HUES6 (cell line): ENCODE results near the gene BRD1.
A peak's percentile ranks its signal among the peaks of the same experiment; 100 is the strongest.
"Not testable (repeated sequence)": the region's sequence is repeated elsewhere in the genome, so short reads cannot be mapped to it uniquely, and the experiment has no call there.

Source experiments
- H3K27ac ChIP-seq: 2 replicates; pipeline ENCODE4 v1.7.0; 2013; ENCODE audit warnings: low read depth, mild to moderate bottlenecking, low read length, inconsistent platforms
- H3K27me3 ChIP-seq: 2 replicates; pipeline ENCODE4 v1.6.1; 2013; ENCODE audit warnings: low read length; ENCODE audit not compliant: control insufficient read depth, insufficient read depth
- H3K36me3 ChIP-seq: 2 replicates; pipeline ENCODE4 v1.6.1; 2013; ENCODE audit warnings: low read length; ENCODE audit not compliant: control insufficient read depth, insufficient read depth
- H3K4me1 ChIP-seq: 2 replicates; pipeline ENCODE4 v1.6.1; 2013; ENCODE audit warnings: low read length; ENCODE audit not compliant: control insufficient read depth, insufficient read depth
- H3K4me3 ChIP-seq: 2 replicates; pipeline ENCODE4 v1.5.1; 2013; ENCODE audit warnings: low read depth, low read length
- H3K9ac ChIP-seq: one replicate; pipeline ENCODE4 v1.6.1; 2013; ENCODE audit warnings: mild to moderate bottlenecking, low read length
- H3K9me3 ChIP-seq: 2 replicates; pipeline ENCODE4 v1.6.1; 2013; ENCODE audit warnings: low read depth, low read length; ENCODE audit not compliant: control insufficient read depth, insufficient read depth

The BRD1 gene

DNA sequence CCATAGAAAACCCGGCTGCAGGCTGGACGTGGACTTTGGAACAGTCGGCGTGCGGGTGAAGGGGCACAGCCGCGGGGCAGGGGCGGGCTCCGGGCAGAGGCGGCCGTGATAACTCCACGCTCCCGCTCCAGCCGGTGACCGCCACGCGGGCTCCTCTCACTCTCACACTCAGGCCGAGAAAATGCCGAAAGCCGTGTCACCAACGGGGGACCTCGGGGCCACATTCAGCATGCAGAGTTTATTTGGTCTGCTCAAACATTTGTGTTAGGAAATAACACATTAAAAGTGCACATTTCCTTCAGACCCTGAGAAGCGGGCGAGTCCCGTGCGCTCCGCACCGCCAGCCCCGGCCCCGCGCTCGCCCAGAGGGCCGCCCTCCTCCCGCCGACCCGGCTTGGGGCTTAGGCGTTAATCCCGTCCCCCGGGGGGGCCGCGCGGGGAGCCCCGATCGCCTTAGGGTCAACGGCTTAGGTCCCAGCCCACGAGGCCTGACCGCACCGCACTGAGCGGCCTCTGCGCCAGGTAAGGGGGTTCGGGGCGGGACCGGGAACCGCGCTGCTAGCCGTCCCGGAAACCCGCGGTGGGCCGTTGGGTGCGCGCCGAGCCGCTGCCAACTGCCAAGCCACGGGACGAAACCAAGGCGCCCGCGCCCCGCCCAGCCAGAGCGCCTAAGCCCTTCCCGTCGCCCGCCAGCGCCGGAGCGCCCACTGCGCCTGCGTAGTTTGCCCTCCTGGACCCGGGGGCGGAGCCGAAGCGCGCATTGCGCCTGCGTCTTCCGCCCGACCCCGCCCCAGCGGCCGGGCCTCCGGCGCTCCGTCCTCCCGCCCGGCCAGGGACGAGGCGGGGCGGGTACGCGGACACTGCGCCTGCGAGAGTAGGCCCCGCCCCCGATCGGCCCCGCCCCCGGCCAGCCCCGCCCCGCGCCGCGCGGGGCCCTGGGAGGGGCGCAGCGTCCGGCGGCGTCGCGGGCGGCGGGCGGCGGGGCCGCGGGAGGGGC lies 25.5 kb upstream of the BRD1 start, which contains the start of gene ZBED4:
Gene ZBED4 (plus strand): TSS at position 947 of the 997 bp plus-strand sequence. CDS start 29,819 bp downstream, outside the sequence.
- peak within 1 kb of the TSS; percentile 98 for H3K4me3 ChIP-seq
- H3K27ac ChIP-seq, result peak within 1 kb of the TSS; percentile 38; the same call in 1 of the 2 replicates
- H3K9ac ChIP-seq, result peak within 1 kb of the TSS; percentile 78
- peaks cover 16% of the 10 kb centered on the region for H3K4me1 ChIP-seq
- no peaks in the 10 kb centered on the region for H3K9me3 ChIP-seq
- H3K36me3 ChIP-seq, result 0 out of 2 replicates have a peak, but pooled peaks cover 3% of the 10 kb centered on the region
- peaks cover 50% of the 10 kb centered on the region for H3K27me3 ChIP-seq

DNA sequence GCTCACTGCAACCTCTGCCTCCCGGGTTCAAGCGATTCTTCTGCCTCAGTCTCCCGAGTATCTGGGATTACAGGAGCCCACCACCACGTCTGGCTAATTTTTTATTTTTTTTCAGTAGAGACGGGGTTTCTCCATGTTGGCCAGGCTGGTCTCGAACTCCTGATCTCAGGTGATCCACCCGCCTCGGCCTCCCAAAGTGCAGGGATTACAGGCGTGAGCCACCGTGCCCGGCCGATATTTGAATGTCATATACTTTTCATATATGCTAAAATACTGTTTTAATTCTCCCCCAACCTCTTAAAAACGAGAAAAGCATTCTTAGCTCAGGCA lies 24.9 kb upstream of the BRD1 start:
- peak overlapping the region; percentile 80 for H3K4me3 ChIP-seq
- not testable (repeated sequence) for H3K9ac ChIP-seq, H3K27ac ChIP-seq

DNA sequence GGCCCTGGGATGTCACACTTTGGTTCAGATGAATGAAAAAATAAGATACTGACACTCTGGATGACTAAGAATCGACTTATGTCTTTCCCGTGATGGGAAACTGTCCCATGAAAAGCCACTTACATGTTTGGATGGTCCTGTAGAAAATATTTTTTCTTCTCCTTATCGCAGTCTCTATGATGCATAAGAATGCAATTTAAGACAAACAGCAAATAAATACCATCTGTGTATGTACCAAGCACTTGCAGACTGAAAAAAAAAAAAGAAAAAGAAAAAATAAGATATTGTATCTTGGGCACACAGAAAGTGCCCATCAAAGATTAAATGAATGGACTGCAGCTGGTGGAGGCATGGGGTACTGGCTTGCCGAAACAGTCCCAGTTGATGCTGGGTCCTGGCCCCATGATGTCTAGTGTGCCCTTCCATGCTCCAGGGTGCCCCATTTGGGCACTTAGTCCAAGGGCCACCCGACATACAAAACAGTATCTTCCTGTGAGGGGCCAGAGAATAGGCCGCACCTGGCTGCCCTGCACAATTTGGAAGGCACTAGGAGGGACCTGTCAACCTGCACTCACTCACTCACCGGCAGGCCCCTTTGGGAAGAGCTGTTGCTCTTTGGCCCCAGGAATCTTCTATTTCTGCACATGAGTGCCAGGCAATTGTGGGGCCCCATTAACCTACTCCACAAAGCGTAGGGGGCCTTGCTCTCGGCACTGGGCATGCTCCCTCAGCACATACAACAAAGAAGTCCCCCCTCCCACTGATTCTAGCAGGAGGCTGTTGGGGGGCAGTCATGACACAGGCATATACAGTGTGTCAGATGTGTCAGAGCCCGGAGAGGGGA lies 23.5 kb upstream of the BRD1 start:
- Histone ChIP-seq H3K27ac (no peak overlapping the region), H3K36me3 (no peaks in the 10 kb centered on the region), H3K9me3 (no peaks in the 10 kb centered on the region), H3K4me1 (peaks cover 15% of the 10 kb centered on the region), H3K9ac (no peak overlapping the region), H3K4me3 (no peak overlapping the region), H3K27me3 (peaks cover 71% of the 10 kb centered on the region)

More for the DNA sequence above, 24.9 kb upstream of the BRD1 start:
- Histone ChIP-seq H3K4me1 (peaks cover 16% of the 10 kb centered on the region), H3K27me3 (peaks cover 57% of the 10 kb centered on the region)
- H3K9me3 ChIP-seq, H3K36me3 ChIP-seq: not testable (repeated sequence)

DNA sequence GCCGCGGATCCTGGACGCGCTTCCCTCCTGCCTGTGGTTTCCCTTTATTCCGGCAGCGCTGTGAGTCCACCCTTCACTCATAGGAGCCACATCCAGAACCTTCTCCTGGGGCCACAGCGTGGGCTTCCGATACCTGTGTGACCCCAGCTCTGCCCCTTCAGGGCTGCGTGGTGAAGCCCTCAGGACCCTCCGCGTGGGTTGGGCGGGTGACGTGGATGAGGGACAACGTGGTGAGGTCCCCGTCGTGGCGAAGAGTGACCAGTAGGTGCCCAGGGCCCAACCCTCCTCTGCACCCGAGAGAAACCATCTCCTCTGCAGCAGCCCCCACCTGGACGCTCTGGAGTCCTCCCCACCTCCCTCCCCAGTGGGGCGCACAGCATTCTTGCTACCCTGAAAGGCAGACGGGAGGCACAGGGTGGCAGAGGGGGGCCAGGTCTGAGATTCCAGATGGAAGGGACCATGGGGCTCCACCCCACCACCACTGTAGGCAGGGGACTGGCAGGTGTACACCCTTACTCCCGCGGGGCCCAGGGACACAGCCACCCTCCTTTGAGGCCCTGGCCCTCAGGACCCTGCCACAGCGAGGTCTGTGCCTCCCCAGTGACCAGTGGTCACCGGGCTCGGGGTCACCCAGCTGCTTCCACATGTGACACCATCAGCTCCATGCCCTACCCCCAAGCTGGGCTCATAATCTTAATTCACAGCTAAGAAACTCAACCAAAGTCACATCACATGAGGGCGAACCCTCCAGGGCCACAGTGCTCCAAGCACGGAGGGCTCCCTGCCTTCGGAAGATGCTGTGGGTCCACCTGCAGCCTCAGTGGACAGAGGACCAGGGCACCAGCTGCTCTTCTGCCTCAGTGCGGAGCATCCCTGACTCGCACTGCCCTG lies 22.6 kb upstream of the BRD1 start:
- H3K9me3 ChIP-seq, result no peaks in the 10 kb centered on the region
- H3K27ac ChIP-seq, result no peak overlapping the region
- no peak overlapping the region for H3K9ac ChIP-seq
- H3K4me1 ChIP-seq, result peaks cover 6% of the 10 kb centered on the region
- H3K36me3 ChIP-seq, result no peaks in the 10 kb centered on the region
- H3K27me3 ChIP-seq, result peaks cover 80% of the 10 kb centered on the region
- H3K4me3 ChIP-seq, result peak overlapping the region; percentile 65

DNA sequence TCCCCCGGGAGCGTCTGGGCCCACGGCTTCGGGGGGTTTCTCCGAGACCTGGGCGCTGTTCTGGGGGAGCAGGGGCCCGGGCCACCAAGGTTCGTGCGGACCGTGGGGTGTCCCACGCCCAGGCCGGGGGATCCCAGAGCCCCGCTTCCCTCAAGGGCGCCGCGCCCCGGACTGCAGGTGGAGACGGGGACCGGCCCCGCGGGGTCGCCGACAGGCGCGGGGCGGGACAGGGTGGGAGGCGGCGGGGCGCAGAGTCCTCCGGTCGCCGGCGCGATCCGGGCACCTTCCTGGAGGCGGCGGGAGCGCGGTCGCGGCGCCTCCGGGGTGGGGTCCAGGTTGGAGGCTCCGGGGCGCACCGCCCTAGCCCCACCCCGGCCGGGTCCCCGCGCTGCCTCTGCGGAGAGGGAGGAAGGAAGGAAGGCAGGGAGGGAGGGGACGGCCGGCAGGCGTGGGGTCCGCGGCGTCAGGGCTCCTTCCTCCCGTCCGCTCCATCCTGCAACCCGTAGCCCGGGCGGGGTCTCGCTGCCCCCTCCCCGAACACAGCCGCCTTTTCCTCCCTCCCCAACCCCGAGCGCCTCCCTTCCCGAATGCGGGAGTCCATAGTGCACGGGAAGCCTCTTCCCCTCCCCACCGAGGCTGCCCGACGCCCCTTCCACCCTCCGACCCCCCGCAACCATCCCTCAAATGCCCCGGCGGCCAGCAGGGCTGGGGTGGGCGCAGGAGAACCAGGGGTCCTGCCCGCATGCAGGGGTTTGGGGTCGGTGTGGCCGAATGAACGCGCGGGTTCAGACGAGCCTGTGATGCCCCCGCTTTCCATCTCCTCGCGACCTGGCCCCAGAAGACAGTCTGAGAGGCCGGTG lies 21.7 kb upstream of the BRD1 start:
- Histone ChIP-seq H3K4me3 (peak overlapping the region; percentile 65), H3K27me3 (peaks cover 88% of the 10 kb centered on the region), H3K9ac (no peak overlapping the region), H3K4me1 (no peaks in the 10 kb centered on the region), H3K9me3 (no peaks in the 10 kb centered on the region), H3K36me3 (no peaks in the 10 kb centered on the region), H3K27ac (no peak overlapping the region)

DNA sequence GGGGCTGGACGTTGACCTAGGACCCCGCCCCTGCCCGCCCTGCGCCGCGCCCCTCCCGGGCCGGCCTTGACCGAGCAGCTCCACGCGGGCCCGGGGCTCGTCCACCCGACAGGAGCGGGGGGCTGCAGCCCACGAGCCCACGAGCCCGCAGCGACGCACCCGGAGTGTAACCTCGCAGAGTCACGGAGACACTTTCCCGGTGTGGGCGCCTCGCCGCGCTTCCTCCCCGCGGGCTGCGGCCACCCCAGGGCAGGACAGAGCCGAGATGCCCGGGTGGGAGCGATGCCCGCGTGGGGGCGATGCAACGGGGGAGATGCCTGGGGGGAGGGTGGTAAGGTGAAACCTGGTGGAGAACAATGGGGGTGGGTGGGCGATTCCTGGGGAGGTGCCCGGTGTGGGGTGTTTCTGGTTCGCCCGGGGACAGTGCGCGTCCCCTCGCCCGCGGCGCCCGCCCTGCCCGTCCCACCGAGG lies 21.1 kb upstream of the BRD1 start:
- H3K27ac ChIP-seq, result no peak overlapping the region
- H3K9me3 ChIP-seq, result no peaks in the 10 kb centered on the region
- no peaks in the 10 kb centered on the region for H3K4me1 ChIP-seq
- peak overlapping the region; percentile 65 for H3K4me3 ChIP-seq
- H3K9ac ChIP-seq, result no peak overlapping the region
- no peaks in the 10 kb centered on the region for H3K36me3 ChIP-seq
- H3K27me3 ChIP-seq, result peaks cover 94% of the 10 kb centered on the region

DNA sequence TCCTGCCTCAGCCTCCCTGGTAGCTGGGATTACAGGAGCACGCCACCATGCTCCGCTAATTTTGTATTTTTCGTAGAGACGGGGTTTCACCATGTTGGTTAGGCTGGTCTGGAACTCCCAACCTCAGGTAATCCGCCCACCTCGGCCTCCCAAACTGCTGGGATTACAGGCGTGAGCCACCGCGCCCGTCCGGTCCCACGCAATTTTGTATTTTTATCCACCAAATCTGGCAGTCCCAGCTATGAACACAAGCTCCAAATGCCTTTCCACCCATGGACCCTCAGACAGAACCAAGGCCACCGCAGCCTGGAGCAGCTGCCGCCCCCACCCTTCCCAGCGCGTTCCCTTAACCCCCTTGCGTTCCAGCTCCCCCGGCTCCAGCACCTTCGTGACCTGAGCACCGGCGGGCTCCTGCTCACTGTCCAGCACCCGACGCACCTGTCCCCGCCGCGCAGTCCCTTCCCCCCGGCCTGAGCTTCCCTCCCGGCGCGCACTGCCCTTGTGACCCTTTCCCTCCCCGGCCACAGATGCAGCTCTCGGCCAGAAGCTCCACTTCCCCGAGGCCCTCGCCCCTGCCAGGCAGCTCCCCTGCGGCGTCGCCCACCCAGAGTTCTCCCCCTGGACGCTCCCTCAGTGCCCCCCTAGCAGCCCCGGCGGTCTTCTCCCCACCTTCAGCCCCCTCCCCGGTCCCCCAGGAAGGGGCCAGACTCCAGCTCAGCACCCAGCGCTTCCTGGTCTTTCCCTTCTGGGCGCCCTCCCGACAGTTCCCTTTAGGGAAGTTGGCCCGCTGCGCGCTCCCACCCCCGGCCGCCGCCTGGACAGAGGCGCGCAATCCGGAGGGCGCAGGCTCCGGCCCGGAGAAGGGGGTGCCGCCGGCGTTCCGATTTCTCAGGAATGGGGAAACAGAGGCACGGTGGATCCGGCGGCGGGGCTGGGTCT lies 20.3 kb upstream of the BRD1 start:
- H3K27me3 ChIP-seq, result peaks cover 93% of the 10 kb centered on the region

DNA sequence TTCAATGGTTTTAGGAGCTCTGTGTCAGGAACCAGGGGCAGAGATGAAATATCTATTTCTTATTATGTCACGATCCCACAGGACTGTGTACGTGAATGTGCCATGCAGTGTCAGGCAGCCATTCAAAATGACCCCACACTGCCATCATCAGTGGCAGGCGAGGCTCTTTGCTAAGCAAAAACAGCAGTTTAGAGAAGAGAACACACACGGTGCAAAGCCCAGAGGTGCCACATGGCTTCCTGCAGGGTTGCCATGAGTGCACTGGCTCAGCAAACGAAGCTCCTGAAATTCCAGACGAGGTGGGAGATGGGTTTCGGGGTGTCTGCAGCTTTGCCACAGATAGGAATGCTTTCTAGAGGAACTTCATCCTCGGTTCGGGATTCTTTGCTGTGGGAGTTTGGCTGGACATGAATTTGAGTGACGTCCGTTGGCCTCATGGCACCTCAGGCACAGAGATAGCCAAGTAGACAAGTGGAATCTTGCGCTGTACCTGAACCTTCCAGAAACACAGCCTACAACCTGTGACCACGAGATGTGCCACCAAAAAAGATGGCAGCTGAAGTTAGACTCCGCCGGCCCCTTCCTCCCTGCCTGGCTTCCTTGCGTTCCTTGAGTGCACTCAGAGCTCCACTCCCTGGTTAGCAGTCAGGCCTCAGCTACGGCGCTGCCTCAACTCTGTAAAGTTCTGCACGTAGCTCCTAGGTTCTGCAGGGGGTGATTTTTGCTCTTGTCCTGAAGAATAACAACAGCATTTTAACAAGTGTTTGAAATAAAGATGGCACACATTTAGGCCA lies 18.2 kb upstream of the BRD1 start:
- Histone ChIP-seq H3K9ac (no peak overlapping the region), H3K36me3 (no peaks in the 10 kb centered on the region), H3K9me3 (no peaks in the 10 kb centered on the region), H3K27me3 (peaks cover 73% of the 10 kb centered on the region), H3K4me3 (no peak overlapping the region), H3K27ac (no peak overlapping the region), H3K4me1 (no peaks in the 10 kb centered on the region)

More for the DNA sequence above, 20.3 kb upstream of the BRD1 start:
- Histone ChIP-seq H3K27ac (no peak overlapping the region), H3K4me3 (peak overlapping the region; percentile 65), H3K4me1 (no peaks in the 10 kb centered on the region), H3K9ac (no peak overlapping the region), H3K36me3 (no peaks in the 10 kb centered on the region), H3K9me3 (no peaks in the 10 kb centered on the region)
